WTC11 (cell line): ENCODE measurements around the gene VPS35L. TPM values are rescaled to one million over a fixed set of nuclear protein-coding genes. Genes with fewer than 3 reads are reported as not detected.

ENCODE experiments used
- ATAC-seq: fragments of 200-7000 bp; cut with Tn5 transposase; 2 replicates; pipeline ENCODE4 v1.10.0; 2021; ENCODE audit warnings: mild to moderate bottlenecking, moderate library complexity
- CTCF ChIA-PET: fragments of 300-600 bp; sonication (Branson Sonifier 250); formaldehyde crosslinking; loops from one replicate; lab custom pipeline; 2021; ENCODE audit warnings: antibody characterized with exemption; lab: Charles Lee
- POLR2A ChIA-PET: fragments of 350-600 bp; sonication (Branson Sonifier 250); formaldehyde crosslinking; loops from one replicate; lab custom pipeline; 2021; ENCODE audit warnings: antibody characterized with exemption; lab: Charles Lee
- DNase-seq: peaks from one replicate; pipeline ENCODE4 v3.0.0; 2021; ENCODE audit warnings: low spot score
- H3K27ac Mint-ChIP-seq: 2 replicates; pipeline ENCODE4 v1.8.0; 2021; ENCODE audit warnings: mixed read lengths
- H3K27me3 Mint-ChIP-seq: 2 replicates; pipeline ENCODE4 v1.8.0; 2021; ENCODE audit warnings: low read depth, mild to moderate bottlenecking, moderate library complexity, mixed read lengths
- H3K36me3 Mint-ChIP-seq: 2 replicates; pipeline ENCODE4 v1.8.0; 2021; ENCODE audit warnings: mixed read lengths
- H3K4me1 Mint-ChIP-seq: 2 replicates; pipeline ENCODE4 v1.8.0; 2022; ENCODE audit warnings: mixed read lengths
- H3K4me3 Mint-ChIP-seq: 2 replicates; pipeline ENCODE4 v1.8.0; 2021; ENCODE audit warnings: mild to moderate bottlenecking, moderate library complexity, mixed read lengths
- H3K9me3 Mint-ChIP-seq: 2 replicates; pipeline ENCODE4 v1.8.0; 2021; ENCODE audit warnings: mixed read lengths
- AR ChIP-seq: fragments of 250-450 bp; sonication (Bioruptor Pico); IDR thresholded peaks from 2 replicates; pipeline ENCODE4 v1.9.0; 2021; ENCODE audit warnings: mild to moderate bottlenecking
- ATF1 ChIP-seq: sonication (generic); formaldehyde crosslinking; IDR thresholded peaks from 2 replicates; pipeline ENCODE4 v1.8.1; 2023; ENCODE audit warnings: mild to moderate bottlenecking, moderate library complexity, missing genetic modification reagents
- CTCF ChIP-seq: fragments of 200-600 bp; IDR thresholded peaks from 2 replicates; pipeline ENCODE4 v1.8.0; 2022; ENCODE audit warnings: antibody characterized with exemption
- ESRRA ChIP-seq: sonication (generic); formaldehyde crosslinking; IDR thresholded peaks from 2 replicates; pipeline ENCODE4 v1.8.1; 2022; ENCODE audit warnings: mild to moderate bottlenecking, missing genetic modification reagents, borderline replicate concordance
- GABPB1 ChIP-seq: sonication (generic); formaldehyde crosslinking; IDR thresholded peaks from 2 replicates; pipeline ENCODE4 v1.8.1; 2023; ENCODE audit warnings: mild to moderate bottlenecking, missing genetic modification reagents
- HMGA2 ChIP-seq: fragments of 250-450 bp; sonication (Bioruptor Pico); IDR thresholded peaks from 2 replicates; pipeline ENCODE4 v1.4.0; 2021; ENCODE audit warnings: mild to moderate bottlenecking, moderate library complexity
- PREB ChIP-seq: sonication (generic); formaldehyde crosslinking; IDR thresholded peaks from 2 replicates; pipeline ENCODE4 v1.8.1; 2022; ENCODE audit warnings: mild to moderate bottlenecking, missing genetic modification reagents, moderate library complexity, borderline replicate concordance
- RELA ChIP-seq: sonication (generic); formaldehyde crosslinking; IDR thresholded peaks from 2 replicates; pipeline ENCODE4 v1.8.1; 2022; ENCODE audit warnings: missing genetic modification reagents, mild to moderate bottlenecking, borderline replicate concordance
- SMAD4 ChIP-seq: sonication (generic); formaldehyde crosslinking; IDR thresholded peaks from 2 replicates; pipeline ENCODE4 v1.8.0; 2022; ENCODE audit warnings: mild to moderate bottlenecking, missing genetic modification reagents
- ZNF317 ChIP-seq: sonication (generic); formaldehyde crosslinking; IDR thresholded peaks from 2 replicates; pipeline ENCODE4 v1.8.1; 2023; ENCODE audit warnings: low read depth, mild to moderate bottlenecking, moderate library complexity, missing genetic modification reagents, borderline replicate concordance
- ZNF416 ChIP-seq: fragments of 250-450 bp; sonication (Bioruptor Pico); IDR thresholded peaks from 2 replicates; pipeline ENCODE4 v1.9.0; 2021; ENCODE audit warnings: mild to moderate bottlenecking, inconsistent platforms
- ZNF512 ChIP-seq: sonication (generic); formaldehyde crosslinking; IDR thresholded peaks from 2 replicates; pipeline ENCODE4 v1.8.1; 2022; ENCODE audit warnings: missing genetic modification reagents, borderline replicate concordance
- total RNA-seq: library from RNA; stranded (reverse); gene quantifications from 3 replicates; pipeline ENCODE4 v1.2.3, GENCODE V29; 2021
- TF ChIP-seq, protein P1 (sequence below): sonication (generic); formaldehyde crosslinking; IDR thresholded peaks from 2 replicates; pipeline ENCODE4 v1.8.1; 2022; ENCODE audit warnings: mild to moderate bottlenecking, moderate library complexity, missing genetic modification reagents

The VPS35L gene
- total RNA-seq, 1 experiment from 2014 or later: 59.7 TPM

DNA sequence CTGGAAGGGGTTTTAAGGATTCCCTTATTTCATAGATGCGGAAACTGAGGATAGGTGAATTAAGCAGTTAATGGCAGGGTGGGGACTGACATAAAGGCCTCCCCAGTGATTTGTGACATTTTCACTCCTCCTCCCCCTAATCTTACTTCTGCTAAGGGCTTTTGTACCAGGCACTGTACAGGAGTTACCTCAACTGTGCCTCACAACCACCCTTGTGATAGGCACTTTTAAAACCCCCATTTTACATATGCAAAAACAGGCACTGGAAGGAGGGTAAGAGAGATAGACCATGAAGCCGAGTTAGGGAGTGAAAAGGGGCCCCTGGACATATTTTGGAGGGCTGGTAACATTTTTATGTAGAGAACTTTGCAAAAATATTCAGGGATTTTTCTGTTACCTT lies 32.7 kb upstream of the VPS35L start:
- ChIA-PET CTCF (interaction anchor here (1.3 to 3.1 kb wide), 4 partner anchors 20 to 437 kb away, joined by 3 to 28 read pairs (median 9); partner anchors contain the start of gene VPS35L), POLR2A (no interaction called here)
- no peak for TF ChIP-seq ESRRA (CRISPR knock-in tag)
- TF ChIP-seq ZNF317: no peak
- no peak for TF ChIP-seq ZNF416
- TF ChIP-seq, protein P1, sequence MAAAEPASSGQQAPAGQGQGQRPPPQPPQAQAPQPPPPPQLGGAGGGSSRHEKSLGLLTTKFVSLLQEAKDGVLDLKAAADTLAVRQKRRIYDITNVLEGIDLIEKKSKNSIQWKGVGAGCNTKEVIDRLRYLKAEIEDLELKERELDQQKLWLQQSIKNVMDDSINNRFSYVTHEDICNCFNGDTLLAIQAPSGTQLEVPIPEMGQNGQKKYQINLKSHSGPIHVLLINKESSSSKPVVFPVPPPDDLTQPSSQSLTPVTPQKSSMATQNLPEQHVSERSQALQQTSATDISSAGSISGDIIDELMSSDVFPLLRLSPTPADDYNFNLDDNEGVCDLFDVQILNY (CRISPR knock-in tag): no peak
- TF ChIP-seq HMGA2 (CRISPR knock-in tag): no peak
- no peak for TF ChIP-seq AR
- TF ChIP-seq RELA (CRISPR knock-in tag): no peak
- TF ChIP-seq SMAD4 (CRISPR knock-in tag): no peak
- no peak for TF ChIP-seq ATF1 (CRISPR knock-in tag)
- peak overlapping the region; percentile 93 for H3K4me3 Mint-ChIP-seq
- H3K9me3 Mint-ChIP-seq: no peaks in the 10 kb centered on the region
- DNase-seq (no peak), ATAC-seq (no peak)
- no peaks in the 10 kb centered on the region for H3K27me3 Mint-ChIP-seq
- H3K4me1 Mint-ChIP-seq: peaks cover 49% of the 10 kb centered on the region
- peak overlapping the region; percentile 94; the same call in 1 of the 2 replicates for H3K27ac Mint-ChIP-seq
- H3K36me3 Mint-ChIP-seq: peaks cover 3% of the 10 kb centered on the region; the same call in 1 of the 2 replicates

DNA sequence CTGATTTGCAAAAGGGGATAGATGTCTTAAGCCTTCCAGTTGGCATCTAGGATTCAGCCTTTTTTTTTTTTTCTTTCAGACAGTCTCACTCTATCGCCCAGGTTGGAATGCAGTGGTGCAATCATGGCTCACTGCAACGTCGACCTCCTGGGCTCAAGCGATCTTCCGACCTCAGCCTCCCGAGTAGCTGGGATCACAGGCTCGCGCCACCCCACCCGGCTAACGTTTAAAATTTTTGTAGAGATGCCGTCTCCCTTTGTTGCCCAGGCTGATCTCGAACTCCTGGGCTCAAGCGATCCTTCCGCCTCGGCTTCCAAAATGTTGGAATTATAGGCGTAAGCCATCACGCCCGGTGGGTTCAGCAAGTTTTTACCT lies 32.3 kb upstream of the VPS35L start:
- DNase-seq (no peak), ATAC-seq (no peak)
- H3K27me3 Mint-ChIP-seq: no peaks in the 10 kb centered on the region
- H3K9me3 Mint-ChIP-seq: no peaks in the 10 kb centered on the region
- no peak overlapping the region; the same call in 1 of the 2 replicates for H3K4me3 Mint-ChIP-seq
- TF ChIP-seq ZNF512 (no peak), CTCF (no peak), GABPB1 (CRISPR knock-in tag) (peak; percentile 38; the same call in 1 of the 2 replicates), PREB (CRISPR knock-in tag) (no peak), ZNF317 (no peak), ATF1 (CRISPR knock-in tag) (no peak)
- CTCF ChIA-PET: interaction anchor here (3.1 kb wide), 1 partner anchor 32 kb away, joined by 28 read pairs; the partner anchor contains the start of gene VPS35L
- peaks cover 49% of the 10 kb centered on the region for H3K4me1 Mint-ChIP-seq
- peaks cover 7% of the 10 kb centered on the region; the same call in 1 of the 2 replicates for H3K36me3 Mint-ChIP-seq
- POLR2A ChIA-PET: interaction anchor here (1.0 to 2.6 kb wide), 3 partner anchors 15 to 108 kb away, joined by 3 to 23 read pairs (median 3); partner anchors contain the start of gene VPS35L
- H3K27ac Mint-ChIP-seq: no peak overlapping the region
